ENCODE data around the gene ATXN8OS.
"Not testable (repeated sequence)": the region's sequence is repeated elsewhere in the genome, so short reads cannot be mapped to it uniquely, and the experiment has no call there.

The ATXN8OS gene

DNA sequence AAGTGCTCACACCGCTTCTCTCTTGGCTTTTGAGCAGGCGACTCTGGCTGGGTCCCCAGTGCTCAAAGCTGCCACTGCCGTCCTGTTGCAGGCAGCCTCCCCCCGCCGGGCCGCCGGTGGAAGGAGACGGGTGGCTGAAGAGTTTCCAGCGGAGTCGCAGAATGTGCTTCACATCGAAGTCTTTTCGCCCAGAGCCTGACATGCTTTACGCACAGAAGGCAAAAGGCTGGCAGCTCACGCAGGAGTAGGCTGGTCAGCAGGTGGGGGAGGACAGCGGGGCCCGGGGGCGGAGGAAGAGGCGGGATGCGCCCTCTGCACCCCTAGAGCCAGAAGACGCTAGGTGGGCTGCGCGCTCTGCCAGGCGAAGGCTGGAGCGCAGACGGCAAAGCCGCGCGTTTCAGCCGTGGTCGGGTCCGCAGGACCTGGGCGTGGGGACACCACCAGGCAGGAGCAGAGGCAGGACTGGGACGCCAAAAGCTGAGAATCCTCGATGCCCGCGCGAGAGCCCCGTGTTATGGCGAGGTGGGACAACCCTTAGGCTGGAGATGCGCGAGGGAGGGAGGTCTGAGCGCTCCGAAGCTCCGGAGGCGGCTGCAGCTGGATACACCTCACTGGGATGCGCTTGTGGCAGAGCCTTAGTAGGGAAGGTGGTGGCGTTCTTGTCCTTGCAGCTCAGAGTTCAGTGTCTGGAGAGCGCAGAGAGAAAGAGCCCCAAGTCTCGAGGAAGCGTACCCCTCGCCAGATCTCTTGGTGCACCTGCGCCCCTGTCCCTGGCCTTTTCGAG, at the start of gene ATXN8OS:
Gene ATXN8OS, plus strand, starts transcription at position 329 of the 784 bp plus-strand sequence.
- no peak for DNase-seq

DNA sequence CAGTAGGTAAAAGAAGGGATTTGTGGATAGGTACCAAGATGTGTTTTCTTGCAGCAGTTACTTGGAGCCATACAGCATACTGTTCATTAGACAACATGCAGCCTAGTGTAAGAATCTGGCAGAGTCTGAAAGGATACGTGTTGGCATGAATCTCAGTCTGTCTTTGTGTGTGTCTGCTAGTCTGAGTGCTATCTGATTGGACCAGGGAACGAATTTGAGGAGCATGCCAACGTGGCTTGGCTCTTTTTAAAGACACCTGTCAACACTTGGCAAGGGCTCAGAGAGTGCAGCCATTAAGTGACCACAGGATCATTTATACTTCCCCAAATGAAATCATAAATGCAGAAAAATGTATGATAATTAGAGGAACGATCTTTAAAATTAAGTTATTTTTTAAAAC, 27.6 kb upstream of the ATXN8OS start:
- DNase-seq, result no peak

DNA sequence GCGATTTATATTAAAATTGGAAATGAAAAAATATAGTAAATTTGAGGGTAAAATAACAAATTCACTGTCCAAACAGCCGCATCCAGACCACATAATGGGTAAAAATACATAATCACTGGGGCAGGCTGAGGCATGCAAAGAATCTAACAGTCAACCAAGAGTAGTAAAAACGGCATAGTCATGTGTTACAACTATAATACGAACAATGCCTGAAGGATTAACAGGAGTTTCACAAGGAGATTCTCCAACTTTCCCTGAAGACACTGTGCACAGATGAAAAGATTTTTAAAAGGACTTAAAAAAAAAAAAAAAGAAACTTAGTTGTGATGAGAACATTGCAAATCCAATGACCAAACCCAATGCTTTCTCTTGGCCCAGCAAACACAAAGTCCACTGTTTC, 20.4 kb upstream of the ATXN8OS start:
- DNase-seq, result no peak

DNA sequence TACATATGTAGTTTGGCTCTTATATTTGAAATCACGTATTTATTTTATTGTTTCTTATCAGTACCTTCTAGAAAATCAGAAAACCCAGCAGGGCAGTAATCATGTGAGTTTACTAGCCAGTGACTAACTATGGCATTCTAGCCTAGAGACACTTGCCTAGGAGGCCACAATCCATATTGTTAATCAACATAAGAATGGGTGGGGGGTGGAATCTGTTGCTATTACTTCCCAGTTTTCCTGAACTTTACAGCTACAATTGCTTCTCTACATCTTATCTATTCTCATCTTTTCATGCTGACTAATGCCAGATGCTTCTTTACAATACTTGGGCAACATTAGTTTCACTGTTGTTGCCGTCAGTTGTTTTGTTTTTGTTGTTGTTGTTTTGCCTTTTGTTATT, 18.7 kb upstream of the ATXN8OS start:
- no peak for DNase-seq

DNA sequence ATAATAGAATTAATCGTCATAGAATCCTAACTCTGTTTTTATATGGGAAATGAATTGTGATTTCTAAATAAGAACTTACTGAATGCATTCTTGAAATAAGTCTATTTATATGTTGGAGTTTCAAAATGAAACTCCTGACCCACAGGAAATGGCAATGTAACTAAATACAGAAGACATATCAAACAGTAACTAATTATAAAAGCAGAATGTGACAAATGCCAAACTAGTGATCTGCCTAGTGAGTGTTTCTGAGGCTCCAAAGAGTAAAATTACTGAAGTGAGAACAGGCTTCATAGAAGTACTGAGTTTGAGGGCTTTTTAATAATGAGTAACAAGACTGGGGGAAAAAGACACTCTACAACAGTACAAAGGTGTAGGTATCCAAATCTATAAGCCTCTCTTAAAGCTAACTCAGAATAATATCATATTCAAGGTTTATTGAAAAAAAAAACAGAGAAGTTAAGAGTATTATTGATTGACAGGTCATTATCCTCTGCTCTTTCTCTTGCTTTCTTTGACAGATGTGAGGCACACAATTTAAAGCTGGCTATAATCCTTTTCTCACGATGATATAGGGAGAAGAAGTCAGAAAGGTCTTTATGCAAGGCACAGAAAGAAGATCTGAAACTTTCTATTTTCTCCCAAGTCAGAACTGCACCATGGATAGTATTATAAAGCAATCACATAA, 17.4 kb upstream of the ATXN8OS start:
- no peak for DNase-seq

DNA sequence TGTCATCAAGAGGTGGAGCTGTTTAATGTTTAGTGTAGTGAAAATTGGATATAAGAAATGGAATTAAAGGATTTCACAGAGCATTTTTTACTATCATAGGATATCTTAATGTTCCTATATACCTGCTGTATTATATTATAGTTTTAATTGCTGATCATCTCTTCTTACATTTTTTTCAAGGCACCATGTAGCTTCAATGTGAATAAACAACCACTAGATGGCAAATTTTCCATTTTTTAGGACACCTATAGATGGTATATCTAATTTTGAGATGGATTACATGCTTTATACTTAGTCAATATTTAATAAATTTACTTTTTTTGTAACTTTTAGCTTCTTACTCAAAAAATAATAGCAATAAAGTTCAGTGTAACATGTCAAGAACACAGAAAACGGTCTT, 9.0 kb upstream of the ATXN8OS start:
- no peak for DNase-seq

DNA sequence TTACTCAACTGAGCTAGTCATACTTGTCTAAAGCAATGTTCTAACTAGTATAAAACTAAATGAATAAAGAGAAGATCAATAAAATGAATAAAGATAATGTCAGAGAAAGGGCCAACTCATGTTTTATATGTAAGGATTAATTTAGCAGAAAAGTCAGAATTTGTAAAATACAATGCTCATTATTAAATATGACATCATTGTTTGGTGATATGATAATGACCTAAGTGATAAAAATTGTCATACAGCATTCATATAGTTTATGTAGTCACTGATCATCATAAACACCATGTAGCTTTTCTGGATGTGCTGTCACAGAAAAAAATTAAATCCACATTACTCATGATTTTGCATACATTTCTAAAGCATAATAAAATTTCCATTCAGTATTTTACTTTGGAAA, 3.1 kb upstream of the ATXN8OS start:
- DNase-seq, result no peak

DNA sequence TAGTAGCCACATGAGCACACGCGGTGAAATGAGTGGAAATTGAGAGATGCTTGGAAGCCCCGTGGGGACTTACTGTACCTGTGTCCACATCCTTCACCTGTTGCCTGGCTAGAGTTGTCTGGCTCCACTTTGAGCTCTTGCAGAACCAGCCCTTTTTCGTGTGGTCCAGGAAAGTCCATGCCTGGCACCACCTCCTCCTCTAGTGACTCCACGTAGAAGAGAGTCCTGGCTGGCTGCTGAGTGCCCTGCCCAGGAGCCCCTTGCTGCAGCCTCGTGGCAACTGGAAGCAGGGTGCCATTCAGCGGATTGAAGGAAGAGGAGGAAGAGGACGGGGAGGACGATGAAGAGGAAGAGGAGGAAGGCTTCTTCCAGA, 515 bp upstream of the ATXN8OS start:
- DNase-seq, result no peak

DNA sequence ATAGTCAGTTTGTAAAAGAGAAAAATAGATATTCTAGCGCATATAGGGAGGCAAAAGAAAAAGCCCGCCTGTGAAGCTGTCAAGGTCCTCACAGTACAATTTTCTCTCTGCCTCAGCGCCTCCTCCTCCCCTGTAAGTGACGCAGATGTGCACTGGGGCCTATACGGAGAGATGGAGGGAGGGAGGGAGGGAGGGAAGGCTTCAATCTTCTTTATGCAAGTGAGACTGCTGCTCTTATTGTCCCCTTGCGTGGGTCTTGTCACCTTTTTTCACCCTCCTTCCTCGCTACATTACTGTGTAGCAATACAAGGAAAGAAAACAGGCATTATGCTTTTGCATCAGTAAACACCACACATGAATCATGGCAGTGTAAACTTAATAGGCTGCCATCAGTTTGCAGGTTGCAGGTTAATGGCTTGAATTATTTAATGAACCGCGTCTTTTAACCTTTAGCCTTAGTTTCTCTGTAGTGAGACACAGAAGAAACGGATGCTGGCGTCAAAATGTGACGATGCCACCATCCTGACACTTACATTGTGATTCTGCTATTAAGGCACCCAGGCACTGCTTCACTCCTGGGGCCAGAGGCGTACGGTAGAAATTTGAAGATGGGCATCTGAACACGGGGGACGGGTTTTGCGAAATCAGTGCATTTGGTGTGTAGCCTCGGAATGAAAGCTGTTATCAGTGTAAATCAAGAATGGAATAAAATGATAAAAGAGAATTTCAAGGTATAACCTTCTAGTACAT, 905 bp downstream of the ATXN8OS start, which contains the start of gene KLHL1:
Gene KLHL1, minus strand, starts transcription at position 97 of the 750 bp plus-strand sequence. CDS start 753 bp downstream, outside the sequence.
- DNase-seq, result no peak

DNA sequence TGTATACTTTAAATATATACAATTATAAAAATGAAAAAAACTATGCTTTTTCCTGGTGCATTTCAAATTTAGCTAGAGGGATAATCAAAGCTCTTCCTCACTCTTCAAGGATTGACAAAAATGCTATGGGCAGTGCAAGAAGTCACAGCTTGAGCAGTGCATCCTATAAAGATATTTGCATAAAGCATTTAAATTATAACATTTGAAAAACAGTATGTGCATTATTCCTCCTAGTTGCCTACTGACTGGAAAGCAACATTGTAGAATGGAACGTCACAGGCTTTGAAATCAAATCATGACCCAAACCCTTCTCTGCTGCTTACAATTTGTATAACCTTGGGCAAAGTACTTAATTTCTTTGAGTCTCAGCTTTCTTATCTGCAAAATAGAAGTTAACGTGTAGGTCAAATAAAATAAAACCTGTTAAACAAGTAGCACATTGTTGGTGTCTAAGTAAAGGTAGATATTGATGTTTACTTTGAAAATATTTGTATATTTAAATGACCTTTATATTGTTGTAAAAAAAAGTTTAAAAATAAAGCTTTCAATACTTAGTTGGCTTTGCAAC, 9.8 kb downstream of the ATXN8OS start:
- no peak for DNase-seq

DNA sequence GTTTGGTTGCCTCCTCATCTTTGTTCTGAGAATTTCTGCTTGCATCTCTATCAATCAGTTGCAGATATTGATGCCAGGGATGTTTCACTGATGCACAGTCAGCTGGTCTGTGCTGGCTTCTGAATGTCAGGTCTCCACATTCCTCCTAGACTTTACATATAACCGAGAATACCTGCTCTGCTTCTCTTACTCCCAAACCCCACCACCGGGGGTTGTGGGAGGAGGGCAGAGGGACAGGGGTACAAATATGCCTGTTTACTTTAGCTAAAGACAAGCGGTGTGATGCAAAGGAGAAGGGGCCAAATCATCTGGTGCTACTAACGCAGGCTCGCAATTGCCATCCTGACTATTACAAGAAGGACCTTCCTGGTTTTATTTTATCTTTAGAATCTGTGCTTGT, 18.1 kb downstream of the ATXN8OS start:
- DNase-seq, result no peak

DNA sequence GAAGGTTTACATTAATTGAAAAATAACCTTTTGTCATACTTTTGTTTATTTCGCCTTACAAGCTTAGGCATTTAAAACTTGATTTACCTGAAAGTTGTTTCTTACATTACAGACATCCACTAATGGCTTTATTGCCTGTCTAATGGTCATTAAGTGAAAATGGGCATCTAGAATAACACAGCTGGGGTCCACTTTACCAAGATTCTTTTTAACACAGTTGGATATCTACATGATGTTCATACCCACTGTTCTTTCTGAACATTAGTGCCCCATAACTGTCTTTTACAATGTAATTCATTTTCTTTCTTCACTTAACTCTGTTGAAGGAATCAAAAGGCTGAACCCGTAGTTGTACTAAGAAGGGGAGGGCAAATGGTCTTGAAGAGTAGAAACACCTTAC, 20.5 kb downstream of the ATXN8OS start:
- no peak for DNase-seq

DNA sequence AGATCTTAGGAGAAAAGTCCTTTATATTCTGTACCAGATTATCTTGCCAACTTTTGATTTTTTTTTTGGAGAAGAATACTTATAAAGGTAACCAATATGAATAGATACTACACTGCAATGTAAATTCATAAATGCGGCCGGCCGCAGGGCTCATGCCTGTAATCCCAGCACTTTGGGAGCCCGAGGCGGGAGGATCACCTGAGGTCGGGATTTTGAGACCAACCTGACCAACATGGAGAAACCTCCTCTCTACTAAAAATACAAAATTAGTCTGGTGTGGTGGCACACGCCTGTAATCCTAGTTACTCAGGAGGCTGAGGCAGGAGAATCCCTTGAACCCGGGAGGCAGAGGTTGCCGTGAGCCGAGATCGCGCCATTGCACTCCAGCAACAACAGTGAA, 35.0 kb downstream of the ATXN8OS start:
- DNase-seq, result not testable (repeated sequence)

DNA sequence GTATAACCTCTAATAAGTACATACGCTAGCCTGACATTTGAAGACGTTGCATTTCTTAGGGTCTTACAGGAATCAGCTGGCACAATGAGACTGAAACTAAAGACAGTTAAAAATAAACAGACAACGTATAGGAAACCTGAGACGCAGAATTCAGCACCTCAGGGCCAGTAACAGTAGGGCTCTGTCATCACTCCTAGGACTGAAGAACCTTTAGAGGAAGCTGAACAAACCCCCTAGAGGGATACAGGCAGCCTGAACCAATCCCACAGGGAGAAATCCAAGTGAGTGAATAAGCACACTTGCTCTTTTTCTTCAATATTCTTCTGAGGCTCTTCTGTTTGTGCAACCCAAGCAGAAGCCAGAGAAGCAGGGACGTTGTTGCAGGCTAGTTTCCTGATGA, 54.5 kb downstream of the ATXN8OS start:
- DNase-seq, result no peak

DNA sequence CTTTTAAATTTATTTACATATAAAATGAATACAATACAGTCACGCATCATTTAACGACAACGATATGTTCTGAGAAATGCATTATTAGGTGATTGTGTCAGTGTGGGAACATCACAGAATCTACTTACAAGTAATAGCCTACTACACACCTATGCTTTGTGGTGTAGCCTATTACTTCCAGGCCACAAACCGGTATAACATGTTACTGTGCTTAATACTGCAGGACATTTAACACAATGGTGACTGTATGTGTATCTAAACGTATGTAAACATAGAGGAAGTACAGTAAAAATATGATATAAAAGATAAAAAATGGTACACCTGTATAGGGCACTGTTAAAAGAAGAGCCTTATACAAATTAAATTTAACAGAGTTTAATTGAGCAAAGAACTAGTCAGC, 63.1 kb downstream of the ATXN8OS start:
- no peak for DNase-seq

DNA sequence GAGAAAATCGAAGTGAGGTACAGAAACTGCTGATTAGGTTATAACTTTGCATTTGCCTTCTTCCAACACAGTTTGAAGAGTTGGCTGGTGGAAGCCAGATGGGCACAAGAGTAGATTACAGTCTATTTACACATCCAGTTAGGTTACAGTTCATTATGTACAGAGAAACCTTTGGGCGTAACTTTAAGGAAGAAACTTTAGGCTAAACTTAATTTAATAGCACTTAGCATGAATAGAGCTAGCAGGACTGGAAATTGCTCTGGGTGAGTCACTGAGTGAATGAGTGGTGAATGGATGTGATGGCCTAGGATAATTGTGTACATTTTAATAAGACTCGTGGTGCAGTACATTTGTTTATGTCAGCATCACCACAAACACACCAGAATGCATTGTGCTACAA, 63.5 kb downstream of the ATXN8OS start:
- no peak for DNase-seq

DNA sequence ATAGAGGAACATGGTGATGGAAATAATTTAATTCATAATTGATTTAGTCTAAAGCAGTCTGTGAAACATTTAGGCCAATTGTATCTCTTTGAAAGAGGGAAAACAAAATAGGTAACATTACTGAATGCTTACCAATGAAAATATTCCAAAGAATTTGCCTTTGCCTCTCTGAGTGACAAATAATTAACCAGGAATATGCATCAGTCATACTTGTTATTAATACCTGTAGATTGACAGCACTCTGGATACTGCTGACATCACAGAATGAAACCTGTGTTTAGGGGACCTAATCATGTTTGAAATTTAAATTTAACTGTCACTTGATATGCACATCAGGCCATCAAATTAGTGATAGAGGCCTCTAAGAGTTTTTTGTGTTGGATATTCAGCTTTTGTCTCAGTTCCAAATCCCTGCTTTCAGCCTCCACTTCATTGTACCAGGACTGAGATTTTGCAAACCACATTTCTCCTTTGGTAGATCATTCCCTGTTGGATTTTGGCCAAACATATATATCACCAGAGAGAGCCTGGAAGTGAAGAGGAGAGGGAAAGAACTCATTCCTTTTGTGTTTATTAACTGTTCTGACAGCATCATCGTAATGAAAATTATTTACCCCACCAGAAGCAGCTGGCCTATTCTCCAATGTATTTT, 65.4 kb downstream of the ATXN8OS start:
- DNase-seq, result no peak

DNA sequence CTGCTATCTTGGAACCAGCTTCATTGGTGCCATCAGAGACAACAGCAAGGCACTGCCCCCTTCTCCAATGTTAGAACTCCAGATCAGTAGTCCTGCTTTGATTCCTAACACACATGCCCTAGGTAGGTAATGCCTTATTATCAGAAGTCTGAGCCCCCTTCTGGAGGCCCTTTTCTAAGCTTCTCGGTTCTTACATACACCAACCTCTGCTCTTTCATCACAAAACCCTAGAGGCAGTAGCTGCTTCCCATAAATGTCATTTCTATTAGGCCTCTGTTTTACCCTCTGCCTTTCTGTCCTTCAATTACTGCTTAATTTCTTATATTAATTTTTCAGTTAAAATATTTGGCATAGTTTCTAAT, 66.0 kb downstream of the ATXN8OS start:
- no peak for DNase-seq

DNA sequence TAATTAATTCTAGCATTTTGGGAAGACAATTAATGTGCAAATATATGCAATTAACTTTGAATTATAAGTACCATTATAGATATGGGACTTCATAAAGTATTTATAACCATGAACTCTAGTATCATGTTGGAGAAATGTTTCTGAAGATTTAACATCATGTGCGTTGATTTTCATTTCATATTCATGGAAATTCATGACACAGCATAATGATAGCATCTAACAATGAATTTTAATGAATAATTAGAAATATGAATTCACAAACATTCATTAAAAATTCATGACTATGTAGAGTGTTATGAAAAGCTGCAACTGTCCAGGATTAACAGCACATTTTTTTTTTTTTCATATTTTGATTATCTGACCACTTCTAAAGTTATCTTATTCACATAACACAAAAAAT, 70.7 kb downstream of the ATXN8OS start:
- no peak for DNase-seq

Data from activated effector memory CD4-positive, alpha-beta T cell treated with Interleukin-2 at 50 U/mL for 16 hours (primary cell).